ENCODE data around the gene SLC35E3.

Gene SLC35E3

GRCh38 chr12:68776976-68777610 is 31.1 kb downstream of the SLC35E3 start:
- no peak for TF ChIP-seq CTCF (IDR thresholded peaks at IDR 0.05; ENCODE audit: borderline replicate concordance, insufficient read depth, low read depth, low read length)
- H3K4me3 ChIP-seq (ENCODE audit: low read depth, low read length), result no peak overlapping the region

GRCh38 chr12:68779280-68779679 is 33.3 kb downstream of the SLC35E3 start:
- no peak overlapping the region for H3K4me3 ChIP-seq (ENCODE audit: low read depth, low read length)
- TF ChIP-seq CTCF (IDR thresholded peaks at IDR 0.05; ENCODE audit: borderline replicate concordance, insufficient read depth, low read depth, low read length), result no peak

- no peak for TF ChIP-seq CTCF (IDR thresholded peaks at IDR 0.05; ENCODE audit: borderline replicate concordance, insufficient read depth, low read depth, low read length)
Observed at GRCh38 chr12:68780731-68781130, 34.8 kb downstream of the SLC35E3 start.

GRCh38 chr12:68781728-68782127 is 35.8 kb downstream of the SLC35E3 start:
- H3K4me3 ChIP-seq (ENCODE audit: low read depth, low read length), result no peak overlapping the region
- TF ChIP-seq CTCF (IDR thresholded peaks at IDR 0.05; ENCODE audit: borderline replicate concordance, insufficient read depth, low read depth, low read length), result no peak

More at GRCh38 chr12:68780731-68781130, 34.8 kb downstream of the SLC35E3 start:
- H3K4me3 ChIP-seq (ENCODE audit: low read depth, low read length), result no peak overlapping the region

GRCh38 chr12:68784015-68784414 is 38.0 kb downstream of the SLC35E3 start:
- H3K4me3 ChIP-seq (ENCODE audit: low read depth, low read length), result no peak overlapping the region
- no peak for TF ChIP-seq CTCF (IDR thresholded peaks at IDR 0.05; ENCODE audit: borderline replicate concordance, insufficient read depth, low read depth, low read length)

- no peak overlapping the region for H3K4me3 ChIP-seq (ENCODE audit: low read depth, low read length)
- no peak for TF ChIP-seq CTCF (IDR thresholded peaks at IDR 0.05; ENCODE audit: borderline replicate concordance, insufficient read depth, low read depth, low read length)
Observed at GRCh38 chr12:68785358-68785757, 39.4 kb downstream of the SLC35E3 start.

GRCh38 chr12:68785823-68786222 is 39.8 kb downstream of the SLC35E3 start:
- H3K4me3 ChIP-seq (ENCODE audit: low read depth, low read length), result no peak overlapping the region
- TF ChIP-seq CTCF (IDR thresholded peaks at IDR 0.05; ENCODE audit: borderline replicate concordance, insufficient read depth, low read depth, low read length), result no peak
